ENCODE measurements around the gene MXD1. TPM values are rescaled to one million over a fixed set of nuclear protein-coding genes. Genes with fewer than 3 reads are reported as not detected.

MXD1 gene
- total RNA-seq, 2 donors from 2014 or later = 3.6 to 4.6 TPM

GRCh38 chr2:69943000-69943842 is 28.3 kb downstream of the MXD1 start:
- TF ChIP-seq CTCF (IDR thresholded peaks at IDR 0.05) (no peak), POLR2A (IDR thresholded peaks at IDR 0.05) (no peak)
- H3K27ac ChIP-seq = no peak overlapping the region
- no peaks in the 10 kb centered on the region for H3K27me3 ChIP-seq
- DNase-seq (no peak), ATAC-seq (no peak)
- no peaks in the 10 kb centered on the region for H3K4me1 ChIP-seq
- no peak overlapping the region for H3K4me3 ChIP-seq
- no peaks in the 10 kb centered on the region for H3K9me3 ChIP-seq
- intact Hi-C loops (cut with DNase I) = no loop called here
- peaks cover 0 to 7% of the 10 kb centered on the region in 2 donors for H3K36me3 ChIP-seq (replicated peaks in 1 of 2; ENCODE audit: insufficient read depth in 1 of 2, low read depth in 2 of 2)
- WGBS, 2 donors = 84 to 86% methylated on average over 11 of the region's 11 CpGs

- Histone ChIP-seq H3K4me1 (no peaks in the 10 kb centered on the region), H3K27me3 (no peaks in the 10 kb centered on the region), H3K27ac (no peak overlapping the region), H3K4me3 (no peak overlapping the region), H3K36me3 (replicated peaks in 1 of 2; ENCODE audit: insufficient read depth in 1 of 2, low read depth in 2 of 2) (peaks cover 0 to 6% of the 10 kb centered on the region in 2 donors), H3K9me3 (no peaks in the 10 kb centered on the region)
- ATAC-seq = no peak
- no peak for TF ChIP-seq POLR2A (IDR thresholded peaks at IDR 0.05)
- no peak for TF ChIP-seq CTCF (IDR thresholded peaks at IDR 0.05)
- intact Hi-C loops (cut with DNase I) = no loop called here
- DNase-seq = no peak
- WGBS, 2 donors = 68 to 90% methylated on average over 9 of the region's 9 CpGs
These were observed 29.1 kb downstream of the MXD1 start for GRCh38 chr2:69943843-69944525.

- 91 to 94% methylated on average over 7 of the region's 7 CpGs for WGBS, 2 donors
- Histone ChIP-seq H3K9me3 (no peaks in the 10 kb centered on the region), H3K27ac (no peak overlapping the region), H3K27me3 (no peaks in the 10 kb centered on the region), H3K4me1 (no peaks in the 10 kb centered on the region), H3K4me3 (no peak overlapping the region), H3K36me3 (replicated peaks in 1 of 2; ENCODE audit: insufficient read depth in 1 of 2, low read depth in 2 of 2) (peaks cover 0 to 1% of the 10 kb centered on the region in 2 donors)
- no peak for TF ChIP-seq POLR2A (IDR thresholded peaks at IDR 0.05)
- no peak for TF ChIP-seq CTCF (IDR thresholded peaks at IDR 0.05)
- no peak for ATAC-seq
- no peak for DNase-seq
- intact Hi-C loops (cut with DNase I) = no loop called here
These were observed 29.8 kb downstream of the MXD1 start for GRCh38 chr2:69944756-69945155.

- Histone ChIP-seq H3K36me3 (replicated peaks in 1 of 2; ENCODE audit: insufficient read depth in 1 of 2, low read depth in 2 of 2) (peaks cover 0 to 1% of the 10 kb centered on the region in 2 donors), H3K27ac (no peak overlapping the region), H3K4me3 (no peak overlapping the region), H3K4me1 (no peaks in the 10 kb centered on the region), H3K9me3 (no peaks in the 10 kb centered on the region), H3K27me3 (no peaks in the 10 kb centered on the region)
- 81 to 86% methylated on average over 8 of the region's 8 CpGs for WGBS, 2 donors
- TF ChIP-seq POLR2A (IDR thresholded peaks at IDR 0.05) (no peak), CTCF (IDR thresholded peaks at IDR 0.05) (no peak)
- intact Hi-C loops (cut with DNase I) = no loop called here
- no peak for ATAC-seq
- peak in 1 of 4 donors; percentile 49 for DNase-seq
These were observed 30.5 kb downstream of the MXD1 start for GRCh38 chr2:69945441-69945840.
